HCT116 (cell line): Measurements from ENCODE around the gene MARCHF3. TPM values are rescaled to one million over a fixed set of nuclear protein-coding genes. Genes with fewer than 3 reads are reported as not detected.

Source experiments
- ATAC-seq: fragments of 200-7000 bp; cut with Tn5 transposase; 2 replicates; pipeline ENCODE4 v1.9.1; 2020; ENCODE audit warnings: mild to moderate bottlenecking, moderate library complexity
- BruUV-seq: library from RNA; stranded (reverse); fragments of 400-500 nt; replicated peaks from 2 replicates; lab custom pipeline; 2021; lab: Mats Ljungman, UMichigan
- CTCF ChIA-PET: fragments of 300-600 bp; sonication (Branson Sonifier 250); formaldehyde crosslinking; loops from one replicate; lab custom pipeline; 2021; ENCODE audit warnings: antibody characterized with exemption; lab: Charles Lee
- POLR2A ChIA-PET: fragments of 300-600, 350-600 bp; sonication (Branson Sonifier 250); formaldehyde crosslinking; loops from one replicate; lab custom pipeline; 2021; ENCODE audit warnings: antibody characterized with exemption; lab: Charles Lee
- RAD21 ChIA-PET, 2 experiments: fragments of 300-600 bp; sonication (Branson Sonifier 250); formaldehyde crosslinking; loops; one replicate each; lab custom pipeline; 2023; ENCODE audit warnings: low total read pairs in 2 of 2; ENCODE audit not compliant: uncharacterized antibody in 2 of 2, unreplicated experiment in 2 of 2, low non-redundant PET in 1 of 2; lab: Charles Lee
- DNase-seq: peaks from one replicate; pipeline ENCODE4 v3.0.0-alpha.2; 2010; ENCODE audit warnings: low read depth, low spot score
- H2AFZ ChIP-seq: fragments of 200-600 bp; shearing (Covaris generic), sonication (generic); 2 replicates; pipeline ENCODE4 v1.6.1; 2017; ENCODE audit warnings: low read depth, mixed run types, mixed read lengths, antibody characterized with exemption, low read length; ENCODE audit not compliant: poor library complexity, severe bottlenecking
- H3K27ac ChIP-seq: 2 replicates; pipeline ENCODE4 v1.5.1; 2012; ENCODE audit warnings: low read depth, low read length
- H3K27me3 ChIP-seq: fragments of 200-600 bp; sonication (generic); 2 replicates; pipeline ENCODE4 v1.6.1; 2016; ENCODE audit warnings: mixed run types, low read length, mixed read lengths; ENCODE audit not compliant: insufficient read depth
- H3K36me3 ChIP-seq, 2 experiments: fragments of 200-500 bp in 1 of 2; fragments of 200-600 bp in 1 of 2; sonication (Bioruptor generic) in 1 of 2; sonication (generic) in 1 of 2; 2 replicates each; pipeline versions ENCODE4 v1.5.1 to v1.6.1; 2014 to 2016; ENCODE audit warnings: low read length in 2 of 2, inconsistent platforms in 1 of 2, mixed read lengths in 1 of 2, mixed run types in 1 of 2; ENCODE audit not compliant: insufficient read depth in 2 of 2, control insufficient read depth in 1 of 2
- H3K4me1 ChIP-seq, 2 experiments: fragments of 200-600 bp in 1 of 2; sonication (generic) in 1 of 2; 2 replicates each; pipeline versions ENCODE4 v1.5.1 to v1.6.1; 2012 to 2017; ENCODE audit warnings: low read length in 2 of 2, inconsistent platforms in 1 of 2, mild to moderate bottlenecking in 1 of 2, mixed read lengths in 1 of 2, mixed run types in 1 of 2, moderate library complexity in 1 of 2; ENCODE audit not compliant: insufficient read depth in 2 of 2, control insufficient read depth in 1 of 2
- H3K4me2 ChIP-seq: fragments of 200-600 bp; sonication (generic); 2 replicates; pipeline ENCODE4 v1.6.1; 2017; ENCODE audit warnings: mixed run types, low read length, mixed read lengths
- H3K4me3 ChIP-seq, 2 experiments: fragments of 200-600 bp in 1 of 2; sonication (generic) in 1 of 2; replicated peaks in 1 of 2; 2 replicates each; pipeline ENCODE4 v1.5.1; 2011 to 2016; ENCODE audit warnings: low read length in 2 of 2, control low read depth in 1 of 2, low read depth in 1 of 2, mild to moderate bottlenecking in 1 of 2, mixed read lengths in 1 of 2, mixed run types in 1 of 2
- H3K79me2 ChIP-seq: fragments of 200-600 bp; sonication (generic); 2 replicates; pipeline ENCODE4 v1.6.1; 2017; ENCODE audit warnings: mild to moderate bottlenecking, mixed run types, low read length, moderate library complexity, mixed read lengths; ENCODE audit not compliant: insufficient read depth
- H3K9ac ChIP-seq: fragments of 200-600 bp; sonication (generic); 2 replicates; pipeline ENCODE4 v1.6.1; 2016; ENCODE audit warnings: low read length, mixed read lengths
- H3K9me2 ChIP-seq: fragments of 200-600 bp; sonication (generic), shearing (Covaris generic); 2 replicates; pipeline ENCODE4 v1.6.1; 2017; ENCODE audit warnings: mixed run types, mild to moderate bottlenecking, moderate library complexity; ENCODE audit not compliant: insufficient read depth
- H3K9me3 ChIP-seq, 2 experiments: fragments of 200-500 bp in 1 of 2; fragments of 200-600 bp in 1 of 2; sonication (Bioruptor generic) in 1 of 2; sonication (generic) in 1 of 2; 2 replicates each; pipeline ENCODE4 v1.6.1; 2014 to 2017; ENCODE audit warnings: low read length in 2 of 2, mixed read lengths in 2 of 2, inconsistent platforms in 1 of 2, low read depth in 1 of 2, mild to moderate bottlenecking in 1 of 2, mixed run types in 1 of 2, moderate library complexity in 1 of 2; ENCODE audit not compliant: control insufficient read depth in 1 of 2, insufficient read depth in 1 of 2
- H4K20me1 ChIP-seq: fragments of 200-600 bp; sonication (generic), shearing (Covaris generic); 2 replicates; pipeline ENCODE4 v1.6.1; 2017; ENCODE audit warnings: mixed run types, mild to moderate bottlenecking, moderate library complexity; ENCODE audit not compliant: insufficient read depth
- ATF3 ChIP-seq: IDR thresholded peaks from 2 replicates; pipeline ENCODE4 v1.6.1; 2012
- CBX3 ChIP-seq: IDR thresholded peaks from 2 replicates; pipeline ENCODE4 v1.6.1; 2012; ENCODE audit warnings: low read depth
- CEBPB ChIP-seq: IDR thresholded peaks from 2 replicates; pipeline ENCODE4 v1.6.1; 2012; ENCODE audit warnings: low read depth
- EGR1 ChIP-seq: IDR thresholded peaks from 2 replicates; pipeline ENCODE4 v1.6.1; 2012; ENCODE audit warnings: low read depth
- ELF1 ChIP-seq: IDR thresholded peaks from 2 replicates; pipeline ENCODE4 v1.6.1; 2012; ENCODE audit warnings: low read depth, borderline replicate concordance
- EZH2phosphoT487 ChIP-seq: fragments of 200-600 bp; IDR thresholded peaks from 2 replicates; pipeline ENCODE4 v1.6.1; 2018; ENCODE audit warnings: antibody characterized with exemption, borderline replicate concordance
- JUND ChIP-seq: IDR thresholded peaks from 2 replicates; pipeline ENCODE4 v1.6.1; 2012
- POLR2AphosphoS5 ChIP-seq: IDR thresholded peaks from 2 replicates; pipeline ENCODE4 v1.6.1; 2011; ENCODE audit warnings: mild to moderate bottlenecking, low read depth, low read length, moderate library complexity
- RAD21 ChIP-seq: IDR thresholded peaks from 2 replicates; pipeline ENCODE4 v1.6.1; 2012; ENCODE audit warnings: low read depth, mild to moderate bottlenecking
- REST ChIP-seq: IDR thresholded peaks from 2 replicates; pipeline ENCODE4 v1.6.1; 2012; ENCODE audit warnings: low read depth
- SP1 ChIP-seq: IDR thresholded peaks from 2 replicates; pipeline ENCODE4 v1.6.1; 2012; ENCODE audit warnings: low read depth
- SRF ChIP-seq: IDR thresholded peaks from 2 replicates; pipeline ENCODE4 v1.6.1; 2012; ENCODE audit warnings: low read depth
- TCF7L2 ChIP-seq: IDR thresholded peaks from 2 replicates; pipeline ENCODE4 v1.7.0; 2011; ENCODE audit warnings: borderline replicate concordance, inconsistent platforms; ENCODE audit not compliant: insufficient read depth, insufficient read length; ENCODE audit errors: extremely low read depth
- YY1 ChIP-seq: IDR thresholded peaks from 2 replicates; pipeline ENCODE4 v1.6.1; 2011; ENCODE audit warnings: low read length, low read depth, moderate library complexity, mild to moderate bottlenecking; ENCODE audit not compliant: insufficient replicate concordance; ENCODE audit errors: extremely low read depth
- ZFX ChIP-seq: fragments of 450-650 bp; IDR thresholded peaks from 2 replicates; pipeline ENCODE4 v1.6.1; 2017
- intact Hi-C: fragments of 100-400 bp; cut with micrococcal nuclease; formaldehyde crosslinking; loops from 2 replicates; pipeline ENCODE4 v1.10.0; 2022
- total RNA-seq: library from RNA; stranded (reverse); gene quantifications from one replicate; pipeline ENCODE4 v1.2.1, GENCODE V29; 2021; ENCODE audit not compliant: unreplicated experiment

Gene MARCHF3
- total RNA-seq, 1 experiment from 2014 or later: 2.3 TPM

GRCh38 chr5:126948453-126948852 lies 81.9 kb downstream of the MARCHF3 start:
- intact Hi-C loops: no loop called here
- no peak for TF ChIP-seq RAD21
- no peak for TF ChIP-seq YY1
- no peak for TF ChIP-seq EGR1
- TF ChIP-seq CBX3: no peak
- no peak for TF ChIP-seq JUND
- TF ChIP-seq REST: no peak
- TF ChIP-seq ZFX: no peak
- no peak for TF ChIP-seq SP1
- TF ChIP-seq POLR2AphosphoS5: no peak
- TF ChIP-seq ELF1: no peak
- no peak for TF ChIP-seq CEBPB
- no peak for TF ChIP-seq ATF3
- no peak for TF ChIP-seq EZH2phosphoT487
- TF ChIP-seq SRF: no peak
- no peak for TF ChIP-seq TCF7L2
- DNase-seq (no peak), ATAC-seq (no peak)
- Histone ChIP-seq H3K27ac (no peak overlapping the region), H3K9me3 (no peaks in the 10 kb centered on the region), H3K4me1 (no peaks in the 10 kb centered on the region), H2AFZ (no peak overlapping the region), H3K36me3 (no peaks in the 10 kb centered on the region), H3K4me2 (no peak overlapping the region), H3K9me2 (no peaks in the 10 kb centered on the region), H3K27me3 (no peaks in the 10 kb centered on the region), H3K4me3 (no peak overlapping the region), H3K79me2 (no peaks in the 10 kb centered on the region), H4K20me1 (no peaks in the 10 kb centered on the region), H3K9ac (no peak overlapping the region)
- CTCF ChIA-PET: no interaction called here
- POLR2A ChIA-PET: no interaction called here
- BruUV-seq: no TSS peak
- RAD21 ChIA-PET: no interaction called here
